IMR-90 (cell line): ENCODE data around the gene AP1M2. TPM values are rescaled to one million over a fixed set of nuclear protein-coding genes. Genes with fewer than 3 reads are reported as not detected.

Experiments used
- ATAC-seq: fragments of 200-7000 bp; cut with Tn5 transposase; 2 replicates; pipeline ENCODE4 v1.9.1; 2020; ENCODE audit warnings: low read depth, mild to moderate bottlenecking, moderate library complexity
- BruUV-seq: library from RNA; stranded (reverse); fragments of 400-500 nt; replicated peaks from 2 replicates; lab custom pipeline; 2021; lab: Mats Ljungman, UMichigan
- CTCF ChIA-PET: fragments of 300-600 bp; formaldehyde crosslinking; extraction: SDS; loops from one replicate; lab custom pipeline; 2021; ENCODE audit warnings: antibody characterized with exemption; lab: Yijun Ruan, JAX
- POLR2A ChIA-PET: fragments of 300-600 bp; sonication (Branson Sonifier 250); formaldehyde crosslinking; loops from one replicate; lab custom pipeline; 2022; ENCODE audit warnings: antibody characterized with exemption; ENCODE audit not compliant: unreplicated experiment; lab: Charles Lee
- DNase-seq: peaks from one replicate; pipeline ENCODE4 v3.0.0; 2013
- H2AFZ ChIP-seq: replicated peaks from 2 replicates; pipeline ENCODE3; 2013; ENCODE audit warnings: low read length, mild to moderate bottlenecking; ENCODE audit not compliant: poor library complexity
- H2AK5ac ChIP-seq: 2 replicates; pipeline ENCODE4 v1.6.1; 2013; ENCODE audit warnings: low read depth, low read length, inconsistent platforms
- H2AK9ac ChIP-seq: replicated peaks from 2 replicates; pipeline ENCODE3; 2013; ENCODE audit warnings: mild to moderate bottlenecking, low read depth, low read length, moderate library complexity; ENCODE audit not compliant: poor library complexity
- H2BK120ac ChIP-seq: 2 replicates; pipeline ENCODE4 v1.6.1; 2013; ENCODE audit warnings: low read depth, low read length, inconsistent platforms
- H2BK15ac ChIP-seq: 3 replicates; pipeline ENCODE4 v1.6.1; 2013; ENCODE audit warnings: low read depth, low read length, inconsistent platforms
- H2BK20ac ChIP-seq: 2 replicates; pipeline ENCODE4 v1.6.1; 2013; ENCODE audit warnings: low read depth, mild to moderate bottlenecking, inconsistent platforms, low read length, moderate library complexity
- H2BK5ac ChIP-seq: 2 replicates; pipeline ENCODE4 v1.6.1; 2013; ENCODE audit warnings: mild to moderate bottlenecking, low read depth, low read length, inconsistent platforms; ENCODE audit not compliant: poor library complexity, severe bottlenecking
- H3K14ac ChIP-seq: replicated peaks from 2 replicates; pipeline ENCODE4 v1.6.1; 2013; ENCODE audit warnings: low read depth, low read length, inconsistent platforms
- H3K18ac ChIP-seq: 2 replicates; pipeline ENCODE4 v1.6.1; 2013; ENCODE audit warnings: low read depth, low read length, control low read depth
- H3K23ac ChIP-seq: 2 replicates; pipeline ENCODE4 v1.6.1; 2013; ENCODE audit warnings: low read depth, low read length, inconsistent platforms
- H3K27ac ChIP-seq: 2 replicates; pipeline ENCODE4 v1.5.1; 2013; ENCODE audit warnings: mild to moderate bottlenecking, control low read depth, low read length; ENCODE audit not compliant: insufficient read depth
- H3K27me3 ChIP-seq: 2 replicates; pipeline ENCODE4 v1.6.1; 2013; ENCODE audit warnings: low read length; ENCODE audit not compliant: control insufficient read depth, insufficient read depth
- H3K36me3 ChIP-seq: 2 replicates; pipeline ENCODE4 v1.6.1; 2013; ENCODE audit warnings: low read length, mixed read lengths; ENCODE audit not compliant: control insufficient read depth, insufficient read depth
- H3K4ac ChIP-seq: 2 replicates; pipeline ENCODE4 v1.6.1; 2013; ENCODE audit warnings: low read depth, low read length, inconsistent platforms
- H3K4me1 ChIP-seq: 2 replicates; pipeline ENCODE4 v1.6.1; 2013; ENCODE audit warnings: low read length, mixed read lengths; ENCODE audit not compliant: control insufficient read depth, insufficient read depth
- H3K4me2 ChIP-seq: 2 replicates; pipeline ENCODE4 v1.6.1; 2013; ENCODE audit warnings: low read depth, mild to moderate bottlenecking, control low read depth, low read length, moderate library complexity
- H3K4me3 ChIP-seq: 2 replicates; pipeline ENCODE4 v1.5.1; 2013; ENCODE audit warnings: low read depth, mild to moderate bottlenecking, control low read depth, low read length, moderate library complexity; ENCODE audit not compliant: insufficient read depth
- H3K56ac ChIP-seq: 2 replicates; pipeline ENCODE4 v1.6.1; 2013; ENCODE audit warnings: low read length, inconsistent platforms; ENCODE audit not compliant: insufficient read depth; ENCODE audit errors: extremely low read depth
- H3K79me1 ChIP-seq, 2 experiments: 2 replicates each; pipeline ENCODE4 v1.6.1; 2013; ENCODE audit warnings: low read length in 2 of 2, inconsistent platforms in 1 of 2, low read depth in 1 of 2
- H3K9ac ChIP-seq: 2 replicates; pipeline ENCODE4 v1.6.1; 2013; ENCODE audit warnings: low read depth, low read length, control low read depth
- H3K9me1 ChIP-seq: 2 replicates; pipeline ENCODE4 v1.6.1; 2013; ENCODE audit warnings: low read length, inconsistent platforms; ENCODE audit not compliant: insufficient read depth
- H3K9me3 ChIP-seq: 2 replicates; pipeline ENCODE4 v1.6.1; 2013; ENCODE audit warnings: low read length; ENCODE audit not compliant: control insufficient read depth, insufficient read depth
- H4K20me1 ChIP-seq: 2 replicates; pipeline ENCODE4 v1.6.1; 2013; ENCODE audit warnings: low read length, inconsistent platforms; ENCODE audit not compliant: insufficient read depth
- H4K5ac ChIP-seq: 2 replicates; pipeline ENCODE4 v1.6.1; 2013; ENCODE audit warnings: mild to moderate bottlenecking, low read depth, low read length, control low read depth
- H4K8ac ChIP-seq, 2 experiments: 2 replicates each; pipeline ENCODE4 v1.6.1; 2013; ENCODE audit warnings: low read depth in 2 of 2, low read length in 2 of 2, control low read depth in 1 of 2, inconsistent platforms in 1 of 2
- H4K91ac ChIP-seq: 2 replicates; pipeline ENCODE4 v1.6.1; 2013; ENCODE audit warnings: low read depth, low read length, inconsistent platforms; ENCODE audit not compliant: insufficient read depth
- RCOR1 ChIP-seq: IDR thresholded peaks from 2 replicates; pipeline ENCODE4 v1.6.1; 2012; ENCODE audit warnings: mild to moderate bottlenecking, low read length, improper control_type of control experiment; ENCODE audit not compliant: insufficient replicate concordance
- USF2 ChIP-seq: fragments of 150-350 bp; IDR thresholded peaks from 2 replicates; pipeline ENCODE4 v1.6.1; 2017; ENCODE audit warnings: mild to moderate bottlenecking, antibody characterized with exemption, low read length, low read depth
- WGBS, 2 experiments: methylation state at CpG; one replicate each; pipeline versions ENCODE4 v1.1.5 to v1.1.7; 2013; ENCODE audit warnings: missing lambda C conversion rate in 2 of 2; ENCODE audit not compliant: insufficient read length in 1 of 2; ENCODE audit errors: extremely low coverage in 2 of 2; 5-methylcytosine and 5-hydroxymethylcytosine counted together
- dilution Hi-C: fragments of 300-500 bp; cut with HindIII; formaldehyde crosslinking; loops from one replicate; pipeline ENCODE4 v1.14.3; 2018; ENCODE audit warnings: low sequenced_read_pairs; ENCODE audit not compliant: unreplicated experiment
- in situ Hi-C: fragments of 300-500 bp; cut with MboI; formaldehyde crosslinking; loops from 3 replicates; pipeline ENCODE4 v1.14.3; 2019; ENCODE audit warnings: low sequenced_read_pairs, inconsistent platforms, mixed read lengths
- intact Hi-C: fragments of 100-400 bp; cut with micrococcal nuclease; formaldehyde crosslinking; loops from 2 replicates; pipeline ENCODE4 v1.10.0; 2022
- polyA plus RNA-seq, 3 experiments: library from polyadenylated mRNA; depleted of rRNA; stranded (reverse); fragments of >200 nt; gene quantifications; 2 replicates each; pipeline ENCODE4 v1.2.3, GENCODE V29; 2012; ENCODE audit warnings: low replicate concordance in 1 of 3
- total RNA-seq: library from RNA; depleted of rRNA; stranded (reverse); fragments of >200 nt; gene quantifications from 2 replicates; pipeline ENCODE4 v1.2.3, GENCODE V29; 2012

The AP1M2 gene
- total and polyA plus RNA-seq, 2 of the 4 experiments (the other 2 are of a cell fraction), result 0.17 TPM; not detected in 1

- Histone ChIP-seq H2BK120ac (no peak overlapping the region), H2AK5ac (no peak overlapping the region), H3K14ac (no peak overlapping the region), H3K56ac (no peak overlapping the region), H4K8ac (no peak overlapping the region), H4K5ac (no peak overlapping the region), H3K79me1 (peaks cover 0 to 4% of the 10 kb centered on the region in 2 experiments; a peak in 1 of 4 replicates), H2AFZ (no peak overlapping the region), H3K27me3 (no peaks in the 10 kb centered on the region), H3K36me3 (peaks cover 68% of the 10 kb centered on the region), H3K27ac (no peak overlapping the region), H3K4ac (no peak overlapping the region), H3K9me1 (no peaks in the 10 kb centered on the region), H4K20me1 (peaks cover 4% of the 10 kb centered on the region; the same call in 1 of the 2 replicates), H3K9me3 (no peaks in the 10 kb centered on the region), H4K91ac (no peak overlapping the region), H2BK15ac (no peak overlapping the region), H3K4me3 (no peak overlapping the region), H3K23ac (no peak overlapping the region), H3K9ac (no peak overlapping the region), H2BK5ac (no peak overlapping the region), H2AK9ac (peak overlapping the region; percentile 42), H3K4me2 (no peak overlapping the region), H3K4me1 (no peaks in the 10 kb centered on the region), H2BK20ac (no peak overlapping the region), H3K18ac (no peak overlapping the region)
- CTCF ChIA-PET, result no interaction called here
- TF ChIP-seq USF2 (no peak), RCOR1 (no peak)
- intact Hi-C loops (no loop called here), dilution Hi-C loops (no loop called here), in situ Hi-C loops (no loop called here)
- DNase-seq (no peak), ATAC-seq (no peak)
- POLR2A ChIA-PET, result no interaction called here
- no TSS peak for BruUV-seq
- WGBS, 2 experiments, result 78% methylated on average over 4 of the region's 12 CpGs; no CpG with 5 or more reads in 1 of the 2 experiments
These were observed 33.1 kb downstream of the AP1M2 start for GRCh38 chr19:10553943-10554381.
